ENCODE data around the gene FAM234B.

The FAM234B gene

DNA sequence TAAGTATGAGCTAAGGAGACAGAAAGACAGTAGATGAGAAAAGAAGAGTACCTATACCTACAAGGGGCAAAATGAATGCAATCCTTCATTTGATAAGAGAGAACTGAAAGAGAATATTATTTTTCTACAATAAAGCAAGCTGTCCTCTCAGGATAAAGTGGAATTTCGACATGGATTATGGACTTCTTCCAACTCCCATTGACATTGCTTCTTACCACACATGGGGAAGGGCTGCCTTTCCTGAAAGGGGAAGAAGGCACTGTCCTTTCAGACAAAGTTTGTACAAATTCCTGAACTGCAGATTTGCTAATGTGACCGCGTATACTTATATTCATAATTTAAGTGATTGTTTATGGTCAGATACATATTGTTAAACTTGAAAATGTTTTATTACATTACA is 39.8 kb upstream of the FAM234B start:
- TF ChIP-seq CTCF (IDR thresholded peaks at IDR 0.05; ENCODE audit: control insufficient read depth, insufficient read depth, low read depth, low read length, missing control alignments) = no peak
- DNase-seq (ENCODE audit: low read depth) = no peak

GRCh38 chr12:13004986-13005385 is 39.2 kb upstream of the FAM234B start:
- no peak for TF ChIP-seq CTCF (IDR thresholded peaks at IDR 0.05; ENCODE audit: control insufficient read depth, insufficient read depth, low read depth, low read length, missing control alignments)
- no peak overlapping the region for H3K4me3 ChIP-seq (ENCODE audit: control insufficient read depth, low read depth, low read length)
- no peak for DNase-seq (ENCODE audit: low read depth)

More for the DNA sequence above, 39.8 kb upstream of the FAM234B start:
- H3K4me3 ChIP-seq (ENCODE audit: control insufficient read depth, low read depth, low read length) = no peak overlapping the region

DNA sequence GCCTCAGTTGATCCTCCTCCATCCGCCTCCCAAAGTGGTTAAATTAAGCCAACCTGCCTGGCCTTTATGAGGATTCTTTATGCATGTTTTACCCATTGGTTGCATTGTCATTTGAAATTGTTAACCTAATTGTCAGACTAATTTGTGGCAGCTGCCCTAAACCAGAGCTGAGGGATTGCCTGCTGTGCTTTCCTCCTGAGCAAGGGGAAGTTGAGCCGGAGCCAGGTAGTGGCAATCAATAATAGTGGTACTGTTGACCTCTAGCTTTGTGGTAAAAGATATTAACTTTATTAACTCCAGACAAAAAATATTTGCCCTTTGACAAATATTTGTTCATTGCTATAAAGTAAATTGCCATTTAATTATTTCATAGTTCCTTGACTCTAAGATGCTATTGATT is 38.5 kb upstream of the FAM234B start:
- no peak overlapping the region for H3K4me3 ChIP-seq (ENCODE audit: control insufficient read depth, low read depth, low read length)
- no peak for TF ChIP-seq CTCF (IDR thresholded peaks at IDR 0.05; ENCODE audit: control insufficient read depth, insufficient read depth, low read depth, low read length, missing control alignments)
- no peak for DNase-seq (ENCODE audit: low read depth)

DNA sequence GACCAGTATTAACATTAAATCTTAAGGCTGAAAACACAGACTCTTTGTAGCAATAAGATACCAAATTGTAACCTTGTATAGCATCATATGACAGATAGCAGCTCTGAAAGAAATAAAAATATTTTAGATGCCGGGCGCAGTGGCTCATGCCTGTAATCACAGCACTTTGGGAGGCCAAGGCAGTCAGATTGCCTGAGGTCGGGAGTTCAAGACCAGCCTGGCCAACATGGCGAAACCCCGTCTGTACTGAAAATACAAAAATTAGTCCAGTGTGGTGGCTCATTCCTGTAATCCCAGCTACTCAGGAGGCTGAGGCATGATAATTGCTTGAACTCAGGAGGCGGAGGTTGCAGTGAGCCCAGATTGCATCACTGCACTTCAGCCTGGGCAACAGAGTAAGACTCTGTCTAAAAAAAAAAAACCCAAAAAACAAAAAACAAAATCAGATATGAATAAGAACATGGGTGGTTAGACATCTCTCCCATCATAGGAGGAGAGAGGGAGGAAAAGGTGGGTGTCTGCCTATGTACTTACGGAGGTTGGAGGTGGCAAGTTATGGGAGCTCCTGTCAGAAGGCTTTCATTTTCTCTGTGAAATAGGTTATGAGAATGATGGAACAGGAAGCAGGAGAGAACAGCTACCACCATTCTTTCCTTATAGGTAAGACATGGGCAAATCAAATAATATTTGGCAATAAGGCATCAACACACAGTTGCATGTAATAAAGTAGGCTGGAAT is 36.5 kb upstream of the FAM234B start:
- TF ChIP-seq CTCF (IDR thresholded peaks at IDR 0.05; ENCODE audit: control insufficient read depth, insufficient read depth, low read depth, low read length, missing control alignments) = no peak
- H3K4me3 ChIP-seq (ENCODE audit: control insufficient read depth, low read depth, low read length) = no peak overlapping the region
- DNase-seq (ENCODE audit: low read depth) = no peak

DNA sequence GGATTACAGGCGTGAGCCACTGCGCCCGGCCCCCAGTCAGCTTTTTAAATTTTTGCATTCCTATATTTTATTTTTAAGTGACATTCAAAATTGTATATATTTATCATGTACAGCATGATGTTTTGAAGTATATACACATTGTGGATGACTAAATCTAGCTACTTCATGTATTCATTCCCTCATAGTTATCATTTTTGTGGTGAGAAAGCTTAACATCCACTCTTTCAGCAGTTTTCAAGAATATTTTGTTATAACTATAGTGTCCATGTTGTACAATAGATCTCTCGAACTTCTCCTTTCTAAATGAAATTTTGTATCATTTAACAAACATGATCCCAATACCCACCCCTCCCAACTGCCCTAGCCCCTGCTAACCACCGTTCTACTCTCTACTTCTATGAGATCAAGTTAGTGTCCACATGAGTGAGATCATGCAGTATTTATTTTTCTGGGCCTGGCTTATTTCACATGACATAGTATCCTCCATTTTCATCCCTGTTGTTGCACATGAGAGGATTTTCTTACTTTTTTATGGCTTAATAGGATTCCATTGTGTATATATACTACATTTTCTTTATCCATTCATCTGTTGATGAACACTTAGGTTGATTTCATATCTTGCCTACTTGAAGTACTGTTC is 35.3 kb upstream of the FAM234B start:
- no peak overlapping the region for H3K4me3 ChIP-seq (ENCODE audit: control insufficient read depth, low read depth, low read length)
- DNase-seq (ENCODE audit: low read depth) = no peak
- no peak for TF ChIP-seq CTCF (IDR thresholded peaks at IDR 0.05; ENCODE audit: control insufficient read depth, insufficient read depth, low read depth, low read length, missing control alignments)

DNA sequence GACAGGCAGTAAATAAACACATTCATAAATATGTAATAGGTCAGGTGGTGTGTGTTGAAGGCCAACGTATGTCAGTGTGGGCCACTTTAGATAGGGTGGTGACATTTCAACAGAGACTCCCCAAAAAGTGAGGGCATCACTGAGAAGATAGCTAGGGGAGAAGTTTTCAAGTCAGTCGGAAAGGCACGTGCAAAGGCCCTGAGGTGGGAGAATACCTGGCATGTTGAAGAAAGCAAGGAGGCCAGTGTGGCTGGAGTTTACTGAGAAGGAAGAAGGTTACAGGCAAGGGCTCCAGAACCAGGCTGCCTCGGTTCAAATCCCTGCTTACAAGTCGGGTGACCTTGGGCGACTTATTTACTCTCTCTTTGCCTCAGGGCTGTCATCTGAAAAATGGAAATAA is 33.1 kb upstream of the FAM234B start:
- DNase-seq (ENCODE audit: low read depth) = no peak
- no peak overlapping the region for H3K4me3 ChIP-seq (ENCODE audit: control insufficient read depth, low read depth, low read length)
- no peak for TF ChIP-seq CTCF (IDR thresholded peaks at IDR 0.05; ENCODE audit: control insufficient read depth, insufficient read depth, low read depth, low read length, missing control alignments)
